Measurements from ENCODE around the gene RBM3. TPM values are rescaled to one million over a fixed set of nuclear protein-coding genes. Genes with fewer than 3 reads are reported as not detected.

Gene RBM3
- total and polyA plus RNA-seq, 2 of the 4 experiments (the other 2 are of a cell fraction): 243 to 386 TPM

DNA sequence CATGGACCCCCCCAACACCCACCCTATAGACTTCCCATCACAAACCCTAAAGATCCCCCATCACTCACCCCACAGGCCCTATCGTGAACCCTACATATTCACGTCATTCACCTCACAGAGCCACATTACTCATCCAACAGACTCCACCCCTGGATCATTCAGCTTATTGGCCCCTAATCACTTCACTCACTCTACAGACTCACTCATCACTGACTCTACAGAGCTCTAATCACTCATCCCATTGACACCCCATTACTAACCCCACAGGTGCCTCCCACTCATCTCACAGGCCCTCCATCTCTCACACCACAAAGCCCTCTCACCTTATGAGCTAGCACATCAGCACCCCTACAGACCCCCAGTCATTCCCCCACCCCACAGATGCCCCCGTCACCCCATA lies 41.1 kb upstream of the RBM3 start:
- no TSS peak for BruUV-seq (replicated peaks)
- TF ChIP-seq SMC3 (IDR thresholded peaks at IDR 0.05; ENCODE audit: low read depth, low read length): no peak
- no peak for TF ChIP-seq CTCF (conservative IDR thresholded peaks at IDR 0.05; ENCODE audit: low read depth, low read length)
- TF ChIP-seq BHLHE40 (IDR thresholded peaks at IDR 0.05; ENCODE audit: low read depth, low read length): no peak
- TF ChIP-seq MAFK (IDR thresholded peaks at IDR 0.05; ENCODE audit: low read depth, low read length): no peak
- no peak for TF ChIP-seq RAD21 (IDR thresholded peaks at IDR 0.05; ENCODE audit: low read length)
- TF ChIP-seq MXI1 (IDR thresholded peaks at IDR 0.05; ENCODE audit: borderline replicate concordance, low read depth, low read length): no peak
- no peak for TF ChIP-seq RFX5 (IDR thresholded peaks at IDR 0.05; ENCODE audit: low read depth, low read length)
- no peak for TF ChIP-seq NFE2L2 (IDR thresholded peaks at IDR 0.05; ENCODE audit: low read depth, low read length)
- TF ChIP-seq MAZ (IDR thresholded peaks at IDR 0.05; ENCODE audit: borderline replicate concordance, low read depth, low read length): no peak
- TF ChIP-seq CEBPB (IDR thresholded peaks at IDR 0.05; ENCODE audit: low read depth, low read length): no peak
- no peak for TF ChIP-seq RCOR1 (IDR thresholded peaks at IDR 0.05; ENCODE audit: insufficient replicate concordance, low read length)
- no peak for TF ChIP-seq ELK1 (IDR thresholded peaks at IDR 0.05; ENCODE audit: borderline replicate concordance, low read depth, low read length)
- TF ChIP-seq POLR2A (IDR thresholded peaks at IDR 0.05; ENCODE audit: low read depth, low read length): no peak
- no peaks in the 10 kb centered on the region for H3K27me3 ChIP-seq (ENCODE audit: control insufficient read depth, insufficient read depth, low read length)

More for the DNA sequence above, 41.1 kb upstream of the RBM3 start:
- Histone ChIP-seq H3K9ac (ENCODE audit: low read depth, low read length) (no peak overlapping the region), H3K4me2 (ENCODE audit: low read depth, low read length) (no peak overlapping the region), H2AK9ac (replicated peaks; ENCODE audit: low read depth, low read length, poor library complexity) (no peak overlapping the region), H2AK5ac (ENCODE audit: low read depth, low read length) (no peak overlapping the region), H3K79me1 (ENCODE audit: low read depth in 1 of 2, low read length in 2 of 2) (no peaks in the 10 kb centered on the region), H3K4me3 (ENCODE audit: insufficient read depth, low read depth, low read length) (no peak overlapping the region), H2AFZ (replicated peaks; ENCODE audit: low read length, poor library complexity) (no peak overlapping the region), H3K4ac (ENCODE audit: low read depth, low read length) (no peak overlapping the region), H3K27ac (ENCODE audit: insufficient read depth, low read length) (no peak overlapping the region), H3K9me3 (ENCODE audit: control insufficient read depth, insufficient read depth, low read length) (no peaks in the 10 kb centered on the region; the same call in 1 of the 2 replicates), H3K18ac (ENCODE audit: low read depth, low read length) (no peak overlapping the region), H4K8ac (ENCODE audit: low read depth in 2 of 2, low read length in 2 of 2) (no peak overlapping the region), H4K5ac (ENCODE audit: low read depth, low read length) (no peak overlapping the region), H4K91ac (ENCODE audit: insufficient read depth, low read depth, low read length) (no peak overlapping the region), H3K14ac (replicated peaks; ENCODE audit: low read depth, low read length) (no peak overlapping the region), H3K23ac (ENCODE audit: low read depth, low read length) (no peak overlapping the region), H2BK120ac (ENCODE audit: low read depth, low read length) (no peak overlapping the region), H3K4me1 (ENCODE audit: control insufficient read depth, insufficient read depth, low read length) (0 out of 2 replicates have a peak, but pooled peaks cover 1% of the 10 kb centered on the region), H2BK5ac (ENCODE audit: low read depth, low read length, poor library complexity, severe bottlenecking) (no peak overlapping the region), H4K20me1 (ENCODE audit: insufficient read depth, low read length) (no peaks in the 10 kb centered on the region), H2BK20ac (ENCODE audit: low read depth, low read length) (no peak overlapping the region), H3K36me3 (ENCODE audit: control insufficient read depth, insufficient read depth, low read length) (peaks cover 2% of the 10 kb centered on the region; the same call in 1 of the 2 replicates), H3K56ac (ENCODE audit: extremely low read depth, insufficient read depth, low read length) (no peak overlapping the region), H3K9me1 (ENCODE audit: insufficient read depth, low read length) (no peaks in the 10 kb centered on the region), H2BK15ac (ENCODE audit: low read depth, low read length) (no peak overlapping the region)
- no peak for ATAC-seq (ENCODE audit: low read depth)
- ChIA-PET CTCF (no interaction called here), POLR2A (ENCODE audit: unreplicated experiment) (no interaction called here)
- intact Hi-C loops (cut with micrococcal nuclease): no loop called here
- dilution Hi-C loops (cut with HindIII; ENCODE audit: low sequenced_read_pairs, unreplicated experiment): no loop called here
- in situ Hi-C loops (cut with MboI; ENCODE audit: low sequenced_read_pairs): no loop called here
- DNase-seq: no peak
- WGBS, 2 experiments (ENCODE audit: extremely low coverage in 2 of 2, insufficient read length in 1 of 2): 63% methylated on average over 2 of the region's 3 CpGs; no CpG with 5 or more reads in 1 of the 2 experiments

Measured in IMR-90 (cell line).